Breast epithelium (tissue), 4 donors: ENCODE measurements around the gene CSN3. TPM values are rescaled to one million over a fixed set of nuclear protein-coding genes. Genes with fewer than 3 reads are reported as not detected.

ENCODE experiments used
- DNase-seq, 2 donors: peaks; one replicate each; pipeline ENCODE4 v3.0.0-alpha.2; 2019; ENCODE audit warnings: low spot score in 2 of 2
- H3K27ac ChIP-seq, 2 donors: fragments of 200-600 bp; sonication (generic) in 1 of 2; one replicate each; pipeline ENCODE4 v1.5.1; 2016 to 2019; ENCODE audit warnings: mild to moderate bottlenecking in 1 of 2
- H3K27me3 ChIP-seq, 2 donors: fragments of 200-600 bp; sonication (generic) in 1 of 2; one replicate each; pipeline versions ENCODE4 v1.5.1 to v1.6.0; 2017 to 2019; ENCODE audit warnings: control low read depth in 1 of 2, mild to moderate bottlenecking in 1 of 2
- H3K36me3 ChIP-seq: fragments of 200-600 bp; one replicate; pipeline ENCODE4 v1.5.1; 2019
- H3K4me1 ChIP-seq, 2 donors: fragments of 200-600 bp; sonication (generic); one replicate each; pipeline ENCODE4 v1.5.1; 2016 to 2019; ENCODE audit warnings: control low read depth in 1 of 2
- H3K4me3 ChIP-seq, 3 donors: fragments of 200-600 bp; sonication (generic); 1 replicate in 2 of 3; 2 replicates in 1 of 3; pipeline ENCODE4 v1.5.1; 2016 to 2019; ENCODE audit warnings: mild to moderate bottlenecking in 3 of 3, moderate library complexity in 2 of 3
- H3K9me3 ChIP-seq, 2 donors: fragments of 200-600 bp; sonication (generic) in 1 of 2; one replicate each; pipeline ENCODE4 v1.5.1; 2016 to 2019; ENCODE audit warnings: control low read depth in 1 of 2
- CTCF ChIP-seq, 3 donors: fragments of 450-650 bp; IDR thresholded peaks; one replicate each; pipeline ENCODE4 v1.5.1; 2016 to 2017; ENCODE audit warnings: antibody characterized with exemption in 3 of 3, mild to moderate bottlenecking in 3 of 3, moderate library complexity in 3 of 3
- POLR2A ChIP-seq: fragments of 450-650 bp; IDR thresholded peaks from one replicate; pipeline ENCODE4 v1.6.1; 2016; ENCODE audit warnings: antibody characterized with exemption, mild to moderate bottlenecking, moderate library complexity
- POLR2AphosphoS5 ChIP-seq, 3 donors: sonication (generic); formaldehyde crosslinking; IDR thresholded peaks; one replicate each; pipeline ENCODE4 v1.6.1; 2017; ENCODE audit warnings: antibody characterized with exemption in 3 of 3
- intact Hi-C: fragments of 100-400 bp; cut with DNase I; formaldehyde crosslinking; loops from one replicate; pipeline ENCODE4 v1.15.1; 2023; ENCODE audit warnings: low total_unique reads
- total RNA-seq, 3 donors: library from RNA; depleted of rRNA; stranded (reverse); fragments of >200 nt; gene quantifications; one replicate each; pipeline ENCODE4 v1.1.0, GENCODE V29; 2016

CSN3 gene
- total RNA-seq, 3 donors from 2014 or later, result 0.66 to 4.1 TPM; not detected in 1

GRCh38 chr4:70299643-70300042 lies 57.2 kb downstream of the CSN3 start:
- intact Hi-C loops, result no loop called here
- no peaks in the 10 kb centered on the region for H3K4me1 ChIP-seq
- no peaks in the 10 kb centered on the region for H3K27me3 ChIP-seq
- H3K9me3 ChIP-seq, result no peaks in the 10 kb centered on the region
- no peak overlapping the region for H3K27ac ChIP-seq
- H3K36me3 ChIP-seq, result no peaks in the 10 kb centered on the region
- TF ChIP-seq POLR2A, result no peak
- no peak for TF ChIP-seq CTCF (IDR thresholded peaks at IDR 0.05)
- TF ChIP-seq POLR2AphosphoS5 (IDR thresholded peaks at IDR 0.05), result no peak
- H3K4me3 ChIP-seq, result no peak overlapping the region
- no peak for DNase-seq

GRCh38 chr4:70300215-70300614 lies 57.8 kb downstream of the CSN3 start:
- H3K27me3 ChIP-seq, result no peaks in the 10 kb centered on the region
- no peaks in the 10 kb centered on the region for H3K36me3 ChIP-seq
- no peak for DNase-seq
- intact Hi-C loops, result no loop called here
- no peaks in the 10 kb centered on the region for H3K9me3 ChIP-seq
- no peak overlapping the region for H3K27ac ChIP-seq
- H3K4me1 ChIP-seq, result no peaks in the 10 kb centered on the region
- H3K4me3 ChIP-seq, result no peak overlapping the region
- TF ChIP-seq POLR2A (no peak), CTCF (IDR thresholded peaks at IDR 0.05) (no peak), POLR2AphosphoS5 (IDR thresholded peaks at IDR 0.05) (no peak)

Other genes with a start within 250 kb of the CSN3 start
- gene STATH, start 246.6 kb upstream of the CSN3 start, total RNA-seq, result not detected
- gene HTN3, start 214.1 kb upstream of the CSN3 start, total RNA-seq, result not detected
- not detected for gene HTN1, start 192.2 kb upstream of the CSN3 start, total RNA-seq
- gene PRR27, start 88.4 kb upstream of the CSN3 start, total RNA-seq, result not detected
- 1 to 10 TPM in 1 of 3 donors, not detected in 2; 1.2 TPM for gene ODAM, start 46.9 kb upstream of the CSN3 start, total RNA-seq
- gene FDCSP, start 16.5 kb upstream of the CSN3 start, total RNA-seq, result 10 to 100 TPM in 2 of 3 donors, not detected in 1; 13.4 to 78.2 TPM
- gene CABS1, start 92.4 kb downstream of the CSN3 start, total RNA-seq, result not detected
- not detected for gene SMR3A, start 118.2 kb downstream of the CSN3 start, total RNA-seq
- not detected for gene SMR3B, start 140.5 kb downstream of the CSN3 start, total RNA-seq
- gene OPRPN, start 155.3 kb downstream of the CSN3 start, total RNA-seq, result 1 to 10 TPM in 1 of 3 donors, not detected in 2; 1.0 TPM
- gene MUC7, start 229.6 kb downstream of the CSN3 start, total RNA-seq, result not detected